K562 (cell line): ENCODE results near the gene CUX1. TPM values are rescaled to one million over a fixed set of nuclear protein-coding genes. Genes with fewer than 3 reads are reported as not detected.

ENCODE experiments used
- AFF4 ChIP-seq: sonication (generic); formaldehyde crosslinking; IDR thresholded peaks from 2 replicates; pipeline ENCODE4 v1.8.0; 2023; ENCODE audit warnings: mild to moderate bottlenecking, missing genetic modification reagents
- ARHGAP35 ChIP-seq: fragments of 450-650 bp; IDR thresholded peaks from 2 replicates; pipeline ENCODE4 v1.6.1; 2018; ENCODE audit not compliant: partially characterized antibody
- ARID2 ChIP-seq: fragments of 450-650 bp; IDR thresholded peaks from 2 replicates; pipeline ENCODE4 v1.6.1; 2017; ENCODE audit warnings: antibody characterized with exemption, mild to moderate bottlenecking
- CSDE1 ChIP-seq, 2 experiments: fragments of 450-650 bp; IDR thresholded peaks; 2 replicates each; pipeline ENCODE4 v1.6.1; 2016; ENCODE audit warnings: mild to moderate bottlenecking in 1 of 2
- CUX1 ChIP-seq: fragments of 200-800 bp; sonication (Bioruptor generic); IDR thresholded peaks from 2 replicates; pipeline ENCODE4 v1.6.1; 2016; ENCODE audit warnings: missing genetic modification characterization, missing compliant biosample characterization
- FOXJ3 ChIP-seq: sonication (generic); formaldehyde crosslinking; IDR thresholded peaks from 2 replicates; pipeline ENCODE4 v1.4.0; 2020; ENCODE audit warnings: mild to moderate bottlenecking, missing genetic modification reagents
- GTF2A2 ChIP-seq: IDR thresholded peaks from 2 replicates; pipeline ENCODE4 v1.6.1; 2016; ENCODE audit warnings: mild to moderate bottlenecking, missing genetic modification characterization, missing compliant biosample characterization
- HDAC1 ChIP-seq, 2 experiments: fragments of 450-650 bp; IDR thresholded peaks; 2 replicates each; pipeline ENCODE4 v1.6.1; 2016 to 2017; ENCODE audit warnings: inconsistent platforms in 1 of 2, mild to moderate bottlenecking in 1 of 2, moderate library complexity in 1 of 2
- HLTF ChIP-seq: fragments of 450-650 bp; IDR thresholded peaks from 2 replicates; pipeline ENCODE4 v1.6.1; 2016
- TCF7 ChIP-seq: sonication (generic); IDR thresholded peaks from 2 replicates; pipeline ENCODE4 v1.6.1; 2016; ENCODE audit warnings: antibody characterized with exemption, borderline replicate concordance
- TGIF2 ChIP-seq: sonication (generic); formaldehyde crosslinking; IDR thresholded peaks from 2 replicates; pipeline ENCODE4 v1.8.1; 2022; ENCODE audit warnings: mild to moderate bottlenecking, missing genetic modification reagents, moderate library complexity
- THRAP3 ChIP-seq: fragments of 450-650 bp; IDR thresholded peaks from 2 replicates; pipeline ENCODE4 v1.6.1; 2016; ENCODE audit warnings: mild to moderate bottlenecking, inconsistent platforms, borderline replicate concordance
- ZBTB17 ChIP-seq: fragments of 450-650 bp; formaldehyde crosslinking; IDR thresholded peaks from 2 replicates; pipeline ENCODE4 v1.4.0; 2020; ENCODE audit warnings: mild to moderate bottlenecking
- ZKSCAN8 ChIP-seq: fragments of 200-800 bp; sonication (Bioruptor generic); IDR thresholded peaks from 2 replicates; pipeline ENCODE4 v1.6.1; 2016; ENCODE audit warnings: missing genetic modification characterization, missing compliant biosample characterization
- ZNF583 ChIP-seq: fragments of 250-450 bp; sonication (Bioruptor Pico); IDR thresholded peaks from 2 replicates; pipeline ENCODE4 v1.4.0; 2020
- ZNF79 ChIP-seq: fragments of 250-450 bp; sonication (Bioruptor Pico); IDR thresholded peaks from 2 replicates; pipeline ENCODE4 v1.4.0; 2020; ENCODE audit warnings: low read depth, mild to moderate bottlenecking, moderate library complexity
- polyA plus RNA-seq, 8 experiments: library from polyadenylated mRNA; depleted of rRNA in 4 of 8; stranded (reverse) in 5 of 8; unstranded in 3 of 8; fragments of >200 nt; fragmentation: Nextera tagmentation in 2 of 8; fragmentation: Illumina TruSeq in 1 of 8; extraction: Ambion mirVana in 2 of 8; extraction: Trizol in 1 of 8; gene quantifications; 2 replicates each; pipeline versions ENCODE4 v1.2.1 to v1.2.3, GENCODE V29; 2011 to 2014; ENCODE audit warnings: inconsistent platforms in 1 of 8, missing spikeins in 1 of 8
- total RNA-seq, 7 experiments: library from RNA; depleted of rRNA in 6 of 7; stranded (reverse); fragments of >200 nt in 6 of 7; fragmentation: Illumina TruSeq in 2 of 7; extraction: Trizol in 2 of 7; gene quantifications; 2 replicates each; pipeline versions ENCODE4 v1.2.1 to v1.2.3, GENCODE V29; 2011 to 2021; ENCODE audit warnings: low replicate concordance in 1 of 7
- TF ChIP-seq, protein P1 (sequence below), 2 experiments: fragments of 450-650 bp; IDR thresholded peaks; 2 replicates each; pipeline ENCODE4 v1.6.1; 2016
- TF ChIP-seq, protein P2 (sequence below): fragments of 450-650 bp; formaldehyde crosslinking; IDR thresholded peaks from 2 replicates; pipeline ENCODE4 v1.4.0; 2022; ENCODE audit warnings: missing genetic modification characterization

Gene CUX1
- total and polyA plus RNA-seq, 9 of the 15 experiments (the other 6 are each of a cell fraction or from before 2014, with no cell fraction given): 3.6 to 55.3 (median 25.2) TPM

DNA sequence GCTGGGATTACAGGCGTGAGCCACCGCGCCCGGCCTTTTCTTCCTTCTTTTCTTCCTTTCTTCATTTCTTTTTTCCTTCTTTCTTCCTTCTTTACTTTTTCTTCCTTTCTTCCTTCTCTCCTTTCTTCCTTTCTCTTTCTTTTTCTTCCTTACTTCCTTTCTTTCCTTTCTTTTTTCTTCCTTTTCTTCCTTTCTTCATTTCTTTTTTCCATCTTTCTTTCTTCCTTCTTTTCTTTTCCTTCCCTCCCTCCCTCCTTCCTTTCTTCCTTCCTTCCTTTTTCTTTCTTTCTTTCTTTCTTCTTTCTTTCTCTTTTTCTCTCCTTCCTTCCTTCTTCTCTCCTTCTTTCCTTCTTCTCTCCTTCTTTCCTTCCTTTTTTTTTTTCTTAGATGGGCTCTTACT, 47.0 kb upstream of the CUX1 start (continued):
- TF ChIP-seq, protein P1, sequence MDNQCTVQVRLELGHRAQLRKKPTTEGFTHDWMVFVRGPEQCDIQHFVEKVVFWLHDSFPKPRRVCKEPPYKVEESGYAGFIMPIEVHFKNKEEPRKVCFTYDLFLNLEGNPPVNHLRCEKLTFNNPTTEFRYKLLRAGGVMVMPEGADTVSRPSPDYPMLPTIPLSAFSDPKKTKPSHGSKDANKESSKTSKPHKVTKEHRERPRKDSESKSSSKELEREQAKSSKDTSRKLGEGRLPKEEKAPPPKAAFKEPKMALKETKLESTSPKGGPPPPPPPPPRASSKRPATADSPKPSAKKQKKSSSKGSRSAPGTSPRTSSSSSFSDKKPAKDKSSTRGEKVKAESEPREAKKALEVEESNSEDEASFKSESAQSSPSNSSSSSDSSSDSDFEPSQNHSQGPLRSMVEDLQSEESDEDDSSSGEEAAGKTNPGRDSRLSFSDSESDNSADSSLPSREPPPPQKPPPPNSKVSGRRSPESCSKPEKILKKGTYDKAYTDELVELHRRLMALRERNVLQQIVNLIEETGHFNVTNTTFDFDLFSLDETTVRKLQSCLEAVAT (IDR thresholded peaks at IDR 0.05): peak in 1 of 2 experiments; percentile 72; a peak in 1 of 4 replicates
- TF ChIP-seq THRAP3: peak; percentile 76; the same call in 1 of the 2 replicates
- no peak for TF ChIP-seq ZBTB17 (CRISPR knock-in tag)
- TF ChIP-seq, protein P2, sequence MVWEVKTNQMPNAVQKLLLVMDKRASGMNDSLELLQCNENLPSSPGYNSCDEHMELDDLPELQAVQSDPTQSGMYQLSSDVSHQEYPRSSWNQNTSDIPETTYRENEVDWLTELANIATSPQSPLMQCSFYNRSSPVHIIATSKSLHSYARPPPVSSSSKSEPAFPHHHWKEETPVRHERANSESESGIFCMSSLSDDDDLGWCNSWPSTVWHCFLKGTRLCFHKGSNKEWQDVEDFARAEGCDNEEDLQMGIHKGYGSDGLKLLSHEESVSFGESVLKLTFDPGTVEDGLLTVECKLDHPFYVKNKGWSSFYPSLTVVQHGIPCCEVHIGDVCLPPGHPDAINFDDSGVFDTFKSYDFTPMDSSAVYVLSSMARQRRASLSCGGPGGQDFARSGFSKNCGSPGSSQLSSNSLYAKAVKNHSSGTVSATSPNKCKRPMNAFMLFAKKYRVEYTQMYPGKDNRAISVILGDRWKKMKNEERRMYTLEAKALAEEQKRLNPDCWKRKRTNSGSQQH (CRISPR knock-in tag): peak; percentile 59; the same call in 1 of the 2 replicates
- TF ChIP-seq AFF4 (CRISPR knock-in tag): no peak
- TF ChIP-seq ZNF583 (CRISPR knock-in tag): no peak
- 0 out of 4 replicates have a peak, but pooled peaks of 1 of the 2 experiments have one; percentile 50 for TF ChIP-seq HDAC1 (IDR thresholded peaks at IDR 0.05)
- TF ChIP-seq TCF7: no peak
- peak; percentile 33; the same call in 1 of the 2 replicates for TF ChIP-seq HLTF
- TF ChIP-seq TGIF2 (CRISPR knock-in tag): no peak
- 0 out of 2 replicates have a peak, but pooled peaks have one; percentile 16 for TF ChIP-seq ARID2
- no peak for TF ChIP-seq CUX1 (CRISPR knock-in tag)
- no peak for TF ChIP-seq ZNF79 (CRISPR knock-in tag)
- TF ChIP-seq ZKSCAN8: no peak
- TF ChIP-seq GTF2A2: no peak
- no peak for TF ChIP-seq FOXJ3 (CRISPR knock-in tag)
- TF ChIP-seq ARHGAP35: peak; percentile 61
- TF ChIP-seq CSDE1 (IDR thresholded peaks at IDR 0.05): 0 out of 4 replicates have a peak, but pooled peaks of 1 of the 2 experiments have one; percentile 46
